RWPE2 (cell line): Measurements from ENCODE around the gene LNPK.
A peak's percentile ranks its signal among the peaks of the same experiment; 100 is the strongest.

Experiments used
- ATAC-seq: fragments of 200-7000 bp; cut with Tn5 transposase; 3 replicates; pipeline ENCODE4 v1.9.1; 2021; ENCODE audit warnings: low read depth
- DNase-seq: peaks from one replicate; pipeline ENCODE4 v3.0.0-alpha.2; 2020; ENCODE audit warnings: low spot score
- H3K27ac ChIP-seq: fragments of 450-650 bp; 2 replicates; pipeline ENCODE4 v1.5.1; 2017; ENCODE audit warnings: mild to moderate bottlenecking; ENCODE audit not compliant: poor library complexity, severe bottlenecking
- H3K27me3 ChIP-seq: fragments of 250-450 bp; sonication (Bioruptor Pico); 2 replicates; pipeline ENCODE4 v1.5.1; 2021; ENCODE audit warnings: mild to moderate bottlenecking, moderate library complexity; ENCODE audit not compliant: insufficient read depth, poor library complexity, severe bottlenecking
- H3K36me3 ChIP-seq: fragments of 250-450 bp; sonication (Bioruptor Pico); 2 replicates; pipeline ENCODE4 v1.5.1; 2020; ENCODE audit warnings: low read depth, mild to moderate bottlenecking, moderate library complexity
- H3K4me1 ChIP-seq: fragments of 250-450 bp; sonication (Bioruptor Pico); 2 replicates; pipeline ENCODE4 v1.5.1; 2021; ENCODE audit warnings: mild to moderate bottlenecking, moderate library complexity; ENCODE audit not compliant: insufficient read depth, poor library complexity, severe bottlenecking
- H3K4me3 ChIP-seq: fragments of 250-450 bp; sonication (Bioruptor Pico); 2 replicates; pipeline ENCODE4 v1.5.1; 2021; ENCODE audit warnings: mild to moderate bottlenecking, moderate library complexity; ENCODE audit not compliant: severe bottlenecking
- H3K9me3 ChIP-seq: fragments of 250-450 bp; sonication (Bioruptor Pico); 2 replicates; pipeline ENCODE4 v1.5.1; 2021; ENCODE audit warnings: mild to moderate bottlenecking, moderate library complexity; ENCODE audit not compliant: severe bottlenecking
- CTCF ChIP-seq: fragments of 450-650 bp; IDR thresholded peaks from one replicate; pipeline ENCODE4 v1.5.1; 2017; ENCODE audit warnings: mild to moderate bottlenecking, moderate library complexity; ENCODE audit not compliant: poor library complexity, severe bottlenecking

Gene LNPK

GRCh38 chr2:176001916-176002687, at the start of gene LNPK:
LNPK (minus strand) TSS chr2:176002267; CDS start chr2:175995584, 6,683 bp downstream.
- no peaks in the 10 kb centered on the region for H3K27me3 ChIP-seq
- H3K4me3 ChIP-seq, result peak within 1 kb of the TSS; percentile 87
- H3K36me3 ChIP-seq, result no peaks in the 10 kb centered on the region
- no peaks in the 10 kb centered on the region for H3K9me3 ChIP-seq
- peaks cover 7% of the 10 kb centered on the region for H3K4me1 ChIP-seq
- ATAC-seq (peak; percentile 93), DNase-seq (peak; percentile 89)
- peak within 1 kb of the TSS; percentile 47 for H3K27ac ChIP-seq
- TF ChIP-seq CTCF, result no peak

DNA sequence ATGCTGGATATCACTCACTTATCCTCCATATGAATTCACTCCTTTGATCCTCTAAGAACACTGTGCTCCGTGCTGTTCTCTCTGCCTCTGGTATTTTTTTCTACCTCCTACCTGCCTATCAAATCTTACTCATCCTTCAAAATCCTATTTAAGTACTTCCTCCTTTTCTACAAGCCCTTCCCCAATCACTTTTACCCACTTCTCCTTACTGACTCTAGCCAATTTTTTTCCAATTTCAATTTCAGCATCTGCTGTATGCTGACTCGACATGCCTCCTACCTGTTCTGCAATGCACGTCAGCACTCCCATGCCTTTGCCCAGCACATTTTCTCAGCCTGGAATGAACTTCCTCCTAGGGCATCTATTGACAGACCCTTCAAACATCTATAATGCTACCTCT, 37.3 kb upstream of the LNPK start:
- ATAC-seq (no peak), DNase-seq (no peak)
- H3K4me1 ChIP-seq, result no peaks in the 10 kb centered on the region
- no peak for TF ChIP-seq CTCF
- H3K36me3 ChIP-seq, result no peaks in the 10 kb centered on the region
- H3K4me3 ChIP-seq, result no peak overlapping the region
- H3K27ac ChIP-seq, result no peak overlapping the region
- no peaks in the 10 kb centered on the region for H3K9me3 ChIP-seq
- H3K27me3 ChIP-seq, result no peaks in the 10 kb centered on the region

DNA sequence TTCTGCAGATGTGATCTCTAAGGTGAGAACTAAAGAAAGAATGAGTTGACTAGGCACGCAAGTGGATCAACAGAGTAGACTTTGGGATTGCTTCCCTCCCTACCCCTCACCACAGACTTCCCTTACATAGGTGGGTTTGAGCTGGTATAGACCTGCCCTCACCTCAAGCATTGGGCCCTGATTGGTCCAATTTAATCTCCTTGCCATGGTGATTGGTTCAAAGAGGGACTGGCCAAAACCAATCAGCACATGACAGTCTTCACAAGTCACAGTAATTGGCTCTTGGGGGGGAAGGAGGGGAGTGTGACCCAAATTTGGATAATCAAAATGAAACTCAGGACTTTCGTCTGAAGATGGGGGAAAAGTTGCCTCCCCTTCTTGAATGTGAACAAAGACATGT, 36.6 kb upstream of the LNPK start:
- Histone ChIP-seq H3K36me3 (no peaks in the 10 kb centered on the region), H3K4me1 (no peaks in the 10 kb centered on the region), H3K27me3 (no peaks in the 10 kb centered on the region), H3K4me3 (no peak overlapping the region), H3K27ac (no peak overlapping the region), H3K9me3 (no peaks in the 10 kb centered on the region)
- no peak for ATAC-seq
- TF ChIP-seq CTCF, result no peak
- no peak for DNase-seq

DNA sequence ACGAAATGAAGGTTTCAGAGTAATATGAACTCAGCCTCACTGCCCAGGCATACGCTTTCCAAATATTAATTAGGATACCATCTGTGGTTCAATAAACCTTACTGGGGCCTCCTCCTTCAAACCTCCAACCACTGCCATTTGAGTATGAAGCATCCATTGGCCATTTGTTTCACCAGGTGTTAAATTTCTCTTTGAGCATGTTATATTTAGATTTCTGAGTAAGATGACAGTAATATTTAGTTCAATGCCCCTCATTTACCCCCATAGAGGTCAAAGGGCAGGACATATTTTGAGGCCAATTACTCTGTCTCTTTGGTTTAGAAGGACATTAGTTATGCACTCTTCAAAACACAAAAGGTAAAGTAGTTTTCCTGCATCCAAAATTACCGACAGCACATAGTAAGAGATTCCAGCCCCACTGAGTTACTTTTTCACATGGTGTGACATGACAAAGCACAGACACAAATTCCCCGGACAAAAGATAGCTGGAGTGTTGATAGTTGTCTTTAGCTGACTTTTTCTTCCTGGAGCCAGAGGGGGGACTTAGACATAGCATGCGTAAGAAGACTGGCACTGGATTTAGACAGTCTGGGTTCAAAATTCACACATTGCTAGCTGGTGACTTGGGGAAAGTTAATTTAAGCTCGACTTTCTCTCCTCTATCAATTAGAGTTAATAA, 33.1 kb upstream of the LNPK start:
- ATAC-seq, result no peak
- no peaks in the 10 kb centered on the region for H3K9me3 ChIP-seq
- peaks cover 7% of the 10 kb centered on the region for H3K27me3 ChIP-seq
- TF ChIP-seq CTCF, result no peak
- no peaks in the 10 kb centered on the region for H3K4me1 ChIP-seq
- H3K27ac ChIP-seq, result no peak overlapping the region
- H3K36me3 ChIP-seq, result no peaks in the 10 kb centered on the region
- H3K4me3 ChIP-seq, result no peak overlapping the region
- DNase-seq, result no peak

DNA sequence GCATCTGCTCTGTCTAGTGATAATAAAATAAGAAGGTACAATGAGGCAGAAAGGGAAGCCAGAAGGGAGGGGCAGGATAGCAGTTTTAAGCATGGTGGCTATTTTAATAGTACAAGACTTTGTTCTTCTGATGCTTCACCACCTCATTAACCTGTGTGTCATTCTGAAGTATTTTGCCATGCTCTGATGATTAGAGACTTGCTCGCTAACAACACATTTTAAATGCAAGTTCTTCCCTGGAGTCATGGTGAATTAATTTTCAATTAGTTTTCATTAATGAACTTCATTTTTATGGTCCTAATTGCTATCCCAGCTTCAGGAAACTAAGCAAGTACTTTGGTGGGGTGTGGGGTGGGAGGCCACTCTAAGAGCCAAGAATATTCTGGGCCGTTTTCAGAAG, 25.7 kb upstream of the LNPK start:
- no peaks in the 10 kb centered on the region for H3K36me3 ChIP-seq
- H3K9me3 ChIP-seq, result no peaks in the 10 kb centered on the region
- DNase-seq, result no peak
- peaks cover 44% of the 10 kb centered on the region for H3K27me3 ChIP-seq
- no peak overlapping the region for H3K27ac ChIP-seq
- no peak for TF ChIP-seq CTCF
- H3K4me1 ChIP-seq, result no peaks in the 10 kb centered on the region
- no peak overlapping the region for H3K4me3 ChIP-seq
- ATAC-seq, result no peak
